ENCODE data around the gene DTX3. TPM values are rescaled to one million over a fixed set of nuclear protein-coding genes. Genes with fewer than 3 reads are reported as not detected.

The DTX3 gene
- total RNA-seq, 1 experiment from 2014 or later = 0.37 TPM

- no peak for TF ChIP-seq ZNF274 (IDR thresholded peaks at IDR 0.05; ENCODE audit: low read depth, low read length)
Observed at GRCh38 chr12:57628280-57629191, 23.9 kb downstream of the DTX3 start (continued).

GRCh38 chr12:57629897-57630471, 25.4 kb downstream of the DTX3 start:
- H3K36me3 ChIP-seq (ENCODE audit: control insufficient read depth in 1 of 2, insufficient read depth in 2 of 2, low read length in 2 of 2) = peaks cover 0 to 14% of the 10 kb centered on the region in 2 experiments; a peak in 2 of 4 replicates
- H2AFZ ChIP-seq (ENCODE audit: low read depth, low read length, poor library complexity, severe bottlenecking) = no peak overlapping the region
- no peak overlapping the region for H3K4me2 ChIP-seq (ENCODE audit: low read length)
- ChIA-PET RAD21 (ENCODE audit: low non-redundant PET in 1 of 2, low total read pairs in 2 of 2, uncharacterized antibody in 2 of 2, unreplicated experiment in 2 of 2) (no interaction called here), POLR2A (no interaction called here), CTCF (no interaction called here)
- no TSS peak for BruUV-seq (replicated peaks)
- H3K9me2 ChIP-seq (ENCODE audit: insufficient read depth) = no peaks in the 10 kb centered on the region
- no peaks in the 10 kb centered on the region for H3K27me3 ChIP-seq (ENCODE audit: insufficient read depth, low read length)
- H3K27ac ChIP-seq (ENCODE audit: low read depth, low read length) = no peak overlapping the region
- peaks cover 13% of the 10 kb centered on the region for H3K79me2 ChIP-seq (ENCODE audit: insufficient read depth, low read length)
- H3K9ac ChIP-seq (ENCODE audit: low read length) = no peak overlapping the region
- no peak overlapping the region for H3K4me3 ChIP-seq (replicated peaks in 1 of 2; ENCODE audit: low read depth in 1 of 2, low read length in 2 of 2)
- intact Hi-C loops (cut with micrococcal nuclease) = no loop called here
- no peak for DNase-seq (ENCODE audit: low read depth, low spot score)
- no peak for ATAC-seq
- no peaks in the 10 kb centered on the region for H4K20me1 ChIP-seq (ENCODE audit: insufficient read depth)
- peaks cover 12 to 21% of the 10 kb centered on the region in 2 experiments for H3K4me1 ChIP-seq (ENCODE audit: control insufficient read depth in 1 of 2, insufficient read depth in 2 of 2, low read length in 2 of 2)
- no peak for TF ChIP-seq TCF7L2 (IDR thresholded peaks at IDR 0.05; ENCODE audit: borderline replicate concordance, extremely low read depth, insufficient read depth, insufficient read length)
- no peak for TF ChIP-seq CTCF (IDR thresholded peaks at IDR 0.05 in 2 of 3, conservative IDR thresholded peaks at IDR 0.05 in 1 of 3; ENCODE audit: borderline replicate concordance in 1 of 3, insufficient read depth in 1 of 3, low read depth in 2 of 3, low read length in 2 of 3)
- TF ChIP-seq EZH2phosphoT487 (IDR thresholded peaks at IDR 0.05; ENCODE audit: borderline replicate concordance) = no peak
- TF ChIP-seq MAX (IDR thresholded peaks at IDR 0.05) = no peak
- no peaks in the 10 kb centered on the region for H3K9me3 ChIP-seq (ENCODE audit: control insufficient read depth in 1 of 2, insufficient read depth in 1 of 2, low read depth in 1 of 2, low read length in 2 of 2)

Data from HCT116 (cell line).